Astrocyte of the spinal cord (primary cell): ENCODE data around the gene HLA-B.

Experiments
- DNase-seq: peaks from one replicate; pipeline ENCODE4 v3.0.0; 2011; ENCODE audit warnings: low read depth, low spot score
- H3K4me3 ChIP-seq: 2 replicates; pipeline ENCODE4 v1.5.1; 2011; ENCODE audit warnings: low read depth, mild to moderate bottlenecking, low read length, moderate library complexity
- CTCF ChIP-seq: IDR thresholded peaks from 2 replicates; pipeline ENCODE4 v1.5.1; 2012; ENCODE audit warnings: low read depth, mild to moderate bottlenecking, low read length, inconsistent platforms
- in situ Hi-C: cut with HindIII; loops from 2 replicates; pipeline ENCODE4 v1.10.0; 2017; ENCODE audit warnings: low sequenced_read_pairs

HLA-B gene

GRCh38 chr6:31354158-31354863, 2.7 kb downstream of the HLA-B start:
- in situ Hi-C loops = no loop called here
- TF ChIP-seq CTCF = no peak
- no peak for DNase-seq
- no peak overlapping the region for H3K4me3 ChIP-seq

- TF ChIP-seq CTCF = no peak
- in situ Hi-C loops = no loop called here
- no peak overlapping the region for H3K4me3 ChIP-seq
- DNase-seq = no peak
These were observed 3.5 kb downstream of the HLA-B start for GRCh38 chr6:31353384-31353945.

- no peak overlapping the region for H3K4me3 ChIP-seq
- in situ Hi-C loops = no loop called here
- TF ChIP-seq CTCF = no peak
- DNase-seq = no peak
These were observed 4.1 kb downstream of the HLA-B start for GRCh38 chr6:31352683-31353383.

GRCh38 chr6:31352310-31352682, 4.7 kb downstream of the HLA-B start:
- no peak for TF ChIP-seq CTCF
- in situ Hi-C loops = no loop called here
- DNase-seq = no peak
- no peak overlapping the region for H3K4me3 ChIP-seq

- DNase-seq = no peak
- TF ChIP-seq CTCF = no peak
- in situ Hi-C loops = no loop called here
- no peak overlapping the region for H3K4me3 ChIP-seq
These were observed 5.3 kb downstream of the HLA-B start for GRCh38 chr6:31351401-31352309.

- DNase-seq = no peak
- in situ Hi-C loops = no loop called here
- no peak for TF ChIP-seq CTCF
- no peak overlapping the region for H3K4me3 ChIP-seq
These were observed 6.0 kb downstream of the HLA-B start for GRCh38 chr6:31351033-31351380.
